ENCODE measurements around the gene UGT1A5. TPM values are rescaled to one million over a fixed set of nuclear protein-coding genes. Genes with fewer than 3 reads are reported as not detected.
"Not testable (repeated sequence)": the region's sequence is repeated elsewhere in the genome, so short reads cannot be mapped to it uniquely, and the experiment has no call there.

Gene UGT1A5
- total and polyA plus RNA-seq, 2 experiments from 2014 or later, result not detected

DNA sequence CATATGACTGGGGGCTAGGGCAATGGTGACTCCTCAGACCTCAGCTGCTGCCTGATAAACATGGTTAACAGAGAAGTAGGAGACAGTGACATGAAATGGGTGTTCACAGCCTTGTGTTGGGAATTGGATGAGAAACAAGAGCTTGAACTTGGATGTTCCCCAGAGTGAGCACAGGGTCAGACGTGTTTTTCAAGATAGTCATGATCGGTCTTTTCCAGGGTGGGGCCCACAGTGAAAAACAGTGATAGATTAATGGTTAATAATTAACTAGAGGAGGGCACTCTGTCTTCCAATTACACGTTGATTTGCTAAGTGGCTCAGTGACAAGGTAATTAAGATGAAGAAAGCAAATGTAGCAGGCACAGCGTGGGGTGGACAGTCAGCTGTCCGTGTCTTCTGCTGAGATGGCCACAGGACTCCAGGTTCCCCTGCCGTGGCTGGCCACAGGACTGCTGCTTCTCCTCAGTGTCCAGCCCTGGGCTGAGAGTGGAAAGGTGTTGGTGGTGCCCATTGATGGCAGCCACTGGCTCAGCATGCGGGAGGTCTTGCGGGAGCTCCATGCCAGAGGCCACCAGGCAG is 16.1 kb downstream of the UGT1A5 start, which contains the start of gene UGT1A3 (continued):
- TF ChIP-seq, protein P1, sequence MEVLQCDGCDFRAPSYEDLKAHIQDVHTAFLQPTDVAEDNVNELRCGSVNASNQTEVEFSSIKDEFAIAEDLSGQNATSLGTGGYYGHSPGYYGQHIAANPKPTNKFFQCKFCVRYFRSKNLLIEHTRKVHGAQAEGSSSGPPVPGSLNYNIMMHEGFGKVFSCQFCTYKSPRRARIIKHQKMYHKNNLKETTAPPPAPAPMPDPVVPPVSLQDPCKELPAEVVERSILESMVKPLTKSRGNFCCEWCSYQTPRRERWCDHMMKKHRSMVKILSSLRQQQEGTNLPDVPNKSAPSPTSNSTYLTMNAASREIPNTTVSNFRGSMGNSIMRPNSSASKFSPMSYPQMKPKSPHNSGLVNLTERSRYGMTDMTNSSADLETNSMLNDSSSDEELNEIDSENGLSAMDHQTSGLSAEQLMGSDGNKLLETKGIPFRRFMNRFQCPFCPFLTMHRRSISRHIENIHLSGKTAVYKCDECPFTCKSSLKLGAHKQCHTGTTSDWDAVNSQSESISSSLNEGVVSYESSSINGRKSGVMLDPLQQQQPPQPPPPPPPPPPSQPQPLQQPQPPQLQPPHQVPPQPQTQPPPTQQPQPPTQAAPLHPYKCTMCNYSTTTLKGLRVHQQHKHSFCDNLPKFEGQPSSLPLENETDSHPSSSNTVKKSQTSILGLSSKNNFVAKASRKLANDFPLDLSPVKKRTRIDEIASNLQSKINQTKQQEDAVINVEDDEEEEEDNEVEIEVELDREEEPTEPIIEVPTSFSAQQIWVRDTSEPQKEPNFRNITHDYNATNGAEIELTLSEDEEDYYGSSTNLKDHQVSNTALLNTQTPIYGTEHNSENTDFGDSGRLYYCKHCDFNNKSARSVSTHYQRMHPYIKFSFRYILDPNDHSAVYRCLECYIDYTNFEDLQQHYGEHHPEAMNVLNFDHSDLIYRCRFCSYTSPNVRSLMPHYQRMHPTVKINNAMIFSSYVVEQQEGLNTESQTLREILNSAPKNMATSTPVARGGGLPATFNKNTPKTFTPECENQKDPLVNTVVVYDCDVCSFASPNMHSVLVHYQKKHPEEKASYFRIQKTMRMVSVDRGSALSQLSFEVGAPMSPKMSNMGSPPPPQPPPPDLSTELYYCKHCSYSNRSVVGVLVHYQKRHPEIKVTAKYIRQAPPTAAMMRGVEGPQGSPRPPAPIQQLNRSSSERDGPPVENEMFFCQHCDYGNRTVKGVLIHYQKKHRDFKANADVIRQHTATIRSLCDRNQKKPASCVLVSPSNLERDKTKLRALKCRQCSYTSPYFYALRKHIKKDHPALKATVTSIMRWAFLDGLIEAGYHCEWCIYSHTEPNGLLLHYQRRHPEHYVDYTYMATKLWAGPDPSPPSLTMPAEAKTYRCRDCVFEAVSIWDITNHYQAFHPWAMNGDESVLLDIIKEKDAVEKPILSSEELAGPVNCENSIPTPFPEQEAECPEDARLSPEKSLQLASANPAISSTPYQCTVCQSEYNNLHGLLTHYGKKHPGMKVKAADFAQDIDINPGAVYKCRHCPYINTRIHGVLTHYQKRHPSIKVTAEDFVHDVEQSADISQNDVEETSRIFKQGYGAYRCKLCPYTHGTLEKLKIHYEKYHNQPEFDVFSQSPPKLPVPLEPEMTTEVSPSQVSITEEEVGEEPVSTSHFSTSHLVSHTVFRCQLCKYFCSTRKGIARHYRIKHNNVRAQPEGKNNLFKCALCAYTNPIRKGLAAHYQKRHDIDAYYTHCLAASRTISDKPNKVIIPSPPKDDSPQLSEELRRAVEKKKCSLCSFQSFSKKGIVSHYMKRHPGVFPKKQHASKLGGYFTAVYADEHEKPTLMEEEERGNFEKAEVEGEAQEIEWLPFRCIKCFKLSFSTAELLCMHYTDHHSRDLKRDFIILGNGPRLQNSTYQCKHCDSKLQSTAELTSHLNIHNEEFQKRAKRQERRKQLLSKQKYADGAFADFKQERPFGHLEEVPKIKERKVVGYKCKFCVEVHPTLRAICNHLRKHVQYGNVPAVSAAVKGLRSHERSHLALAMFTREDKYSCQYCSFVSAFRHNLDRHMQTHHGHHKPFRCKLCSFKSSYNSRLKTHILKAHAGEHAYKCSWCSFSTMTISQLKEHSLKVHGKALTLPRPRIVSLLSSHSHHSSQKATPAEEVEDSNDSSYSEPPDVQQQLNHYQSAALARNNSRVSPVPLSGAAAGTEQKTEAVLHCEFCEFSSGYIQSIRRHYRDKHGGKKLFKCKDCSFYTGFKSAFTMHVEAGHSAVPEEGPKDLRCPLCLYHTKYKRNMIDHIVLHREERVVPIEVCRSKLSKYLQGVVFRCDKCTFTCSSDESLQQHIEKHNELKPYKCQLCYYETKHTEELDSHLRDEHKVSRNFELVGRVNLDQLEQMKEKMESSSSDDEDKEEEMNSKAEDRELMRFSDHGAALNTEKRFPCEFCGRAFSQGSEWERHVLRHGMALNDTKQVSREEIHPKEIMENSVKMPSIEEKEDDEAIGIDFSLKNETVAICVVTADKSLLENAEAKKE (CRISPR knock-in tag; IDR thresholded peaks at IDR 0.05), result no peak
- TF ChIP-seq POLR2AphosphoS5 (IDR thresholded peaks at IDR 0.05; ENCODE audit: low read depth) (no peak), EZH2 (IDR thresholded peaks at IDR 0.05; ENCODE audit: low read depth, unreplicated experiment) (no peak), ETS1 (IDR thresholded peaks at IDR 0.05) (no peak), STAT1 (IDR thresholded peaks at IDR 0.05; ENCODE audit: unreplicated experiment) (no peak)
- TF ChIP-seq, protein P2, sequence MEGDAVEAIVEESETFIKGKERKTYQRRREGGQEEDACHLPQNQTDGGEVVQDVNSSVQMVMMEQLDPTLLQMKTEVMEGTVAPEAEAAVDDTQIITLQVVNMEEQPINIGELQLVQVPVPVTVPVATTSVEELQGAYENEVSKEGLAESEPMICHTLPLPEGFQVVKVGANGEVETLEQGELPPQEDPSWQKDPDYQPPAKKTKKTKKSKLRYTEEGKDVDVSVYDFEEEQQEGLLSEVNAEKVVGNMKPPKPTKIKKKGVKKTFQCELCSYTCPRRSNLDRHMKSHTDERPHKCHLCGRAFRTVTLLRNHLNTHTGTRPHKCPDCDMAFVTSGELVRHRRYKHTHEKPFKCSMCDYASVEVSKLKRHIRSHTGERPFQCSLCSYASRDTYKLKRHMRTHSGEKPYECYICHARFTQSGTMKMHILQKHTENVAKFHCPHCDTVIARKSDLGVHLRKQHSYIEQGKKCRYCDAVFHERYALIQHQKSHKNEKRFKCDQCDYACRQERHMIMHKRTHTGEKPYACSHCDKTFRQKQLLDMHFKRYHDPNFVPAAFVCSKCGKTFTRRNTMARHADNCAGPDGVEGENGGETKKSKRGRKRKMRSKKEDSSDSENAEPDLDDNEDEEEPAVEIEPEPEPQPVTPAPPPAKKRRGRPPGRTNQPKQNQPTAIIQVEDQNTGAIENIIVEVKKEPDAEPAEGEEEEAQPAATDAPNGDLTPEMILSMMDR (conservative IDR thresholded peaks at IDR 0.05; ENCODE audit: low read depth in 2 of 2), result no peak

GRCh38 chr2:233736868-233737653 is 24.4 kb downstream of the UGT1A5 start:
- not testable (repeated sequence) for H3K4me3 ChIP-seq; ATAC-seq; H3K9me2 ChIP-seq (ENCODE audit: insufficient read depth); H3K27ac ChIP-seq (ENCODE audit: low read depth); H3K36me3 Mint-ChIP-seq (ENCODE audit: low read depth); H3K27me3 ChIP-seq (ENCODE audit: insufficient read depth); H3K4me1 ChIP-seq (ENCODE audit: insufficient read depth); H3F3A ChIP-seq (replicated peaks; ENCODE audit: low read depth); H3K36me3 ChIP-seq (ENCODE audit: insufficient read depth); H3K27ac Mint-ChIP-seq; H3K27me3 Mint-ChIP-seq (ENCODE audit: insufficient read depth, low read depth, poor library complexity); H4K20me1 ChIP-seq (replicated peaks; ENCODE audit: insufficient read depth); H2AFZ ChIP-seq; DNase-seq (ENCODE audit: low spot score); H3K4me1 Mint-ChIP-seq; H3K79me2 ChIP-seq (replicated peaks; ENCODE audit: insufficient read depth); H3K4me3 Mint-ChIP-seq; H3K4me2 ChIP-seq
- peaks cover 32% of the 10 kb centered on the region for H3K9me3 Mint-ChIP-seq

All from GM23338 (cell line).